GM18868 (cell line): ENCODE measurements around the gene AMBN.
"Not testable (repeated sequence)": the region's sequence is repeated elsewhere in the genome, so short reads cannot be mapped to it uniquely, and the experiment has no call there.

Experiments used
- ATAC-seq: cut with Tn5 transposase; IDR thresholded peaks from one replicate; pipeline ENCODE4 v1.9.1; 2021; ENCODE audit warnings: mild to moderate bottlenecking, moderate library complexity; ENCODE audit not compliant: unreplicated experiment

The AMBN gene

GRCh38 chr4:70607334-70607853 lies 15.3 kb downstream of the AMBN start:
- ATAC-seq: no peak

- ATAC-seq: no peak
Observed at GRCh38 chr4:70608324-70608723, 16.3 kb downstream of the AMBN start.

GRCh38 chr4:70613306-70614183 lies 21.5 kb downstream of the AMBN start:
- ATAC-seq: no peak

- no peak for ATAC-seq
Observed at GRCh38 chr4:70614184-70614555, 22.1 kb downstream of the AMBN start.

GRCh38 chr4:70619288-70619687 lies 27.2 kb downstream of the AMBN start:
- ATAC-seq: no peak

- ATAC-seq: no peak
Observed at GRCh38 chr4:70619778-70620177, 27.7 kb downstream of the AMBN start.

GRCh38 chr4:70623323-70623722 lies 31.3 kb downstream of the AMBN start:
- no peak for ATAC-seq

GRCh38 chr4:70624226-70624793 lies 32.3 kb downstream of the AMBN start:
- ATAC-seq: no peak

- no peak for ATAC-seq
Observed at GRCh38 chr4:70627620-70628019, 35.6 kb downstream of the AMBN start.

- no peak for ATAC-seq
Observed at GRCh38 chr4:70628444-70628843, 36.4 kb downstream of the AMBN start, which contains the start of gene ENAM. Gene ENAM (plus strand): TSS chr4:70628744. CDS start chr4:70629501, 757 bp downstream.

- no peak for ATAC-seq
Observed at GRCh38 chr4:70629469-70630090, 37.5 kb downstream of the AMBN start.

- no peak for ATAC-seq
Observed at GRCh38 chr4:70630162-70630561, 38.1 kb downstream of the AMBN start.

- ATAC-seq: no peak
Observed at GRCh38 chr4:70632028-70632427, 40.0 kb downstream of the AMBN start.

GRCh38 chr4:70634482-70634881 lies 42.4 kb downstream of the AMBN start:
- no peak for ATAC-seq

- ATAC-seq: no peak
Observed at GRCh38 chr4:70637239-70637913, 45.3 kb downstream of the AMBN start.

GRCh38 chr4:70640192-70640591 lies 48.1 kb downstream of the AMBN start:
- peak; percentile 68 for ATAC-seq

- ATAC-seq: not testable (repeated sequence)
Observed at GRCh38 chr4:70650741-70651140, 58.7 kb downstream of the AMBN start.

GRCh38 chr4:70651864-70652506 lies 59.9 kb downstream of the AMBN start:
- peak; percentile 74 for ATAC-seq

- ATAC-seq: no peak
Observed at GRCh38 chr4:70654605-70655011, 62.6 kb downstream of the AMBN start.
